Cardiac muscle cell (in vitro differentiated cells and primary cell): ENCODE results near the gene GALNS. TPM values are rescaled to one million over a fixed set of nuclear protein-coding genes. Genes with fewer than 3 reads are reported as not detected.

Source experiments
- DNase-seq, 2 donors: peaks; one replicate each; pipeline versions ENCODE4 v3.0.0 to v3.0.0-alpha.2; 2010 to 2017; ENCODE audit warnings: low read depth in 1 of 2, low spot score in 1 of 2
- H3K27ac ChIP-seq: fragments of 200-600 bp; sonication (generic); 2 replicates; pipeline ENCODE4 v1.5.1; 2016
- H3K27me3 ChIP-seq: fragments of 200-600 bp; sonication (generic); 2 replicates; pipeline ENCODE4 v1.6.0; 2016; ENCODE audit warnings: control low read depth
- H3K36me3 ChIP-seq: fragments of 200-600 bp; sonication (generic); 2 replicates; pipeline ENCODE4 v1.5.1; 2016; ENCODE audit warnings: control low read depth
- H3K4me1 ChIP-seq: fragments of 200-600 bp; sonication (generic); 2 replicates; pipeline ENCODE4 v1.8.1; 2017; ENCODE audit warnings: low read depth, mild to moderate bottlenecking, mixed run types
- H3K4me3 ChIP-seq: fragments of 200-600 bp; sonication (generic); 2 replicates; pipeline ENCODE4 v1.5.1; 2016; ENCODE audit warnings: mild to moderate bottlenecking
- H3K9me3 ChIP-seq: fragments of 200-600 bp; sonication (generic); 2 replicates; pipeline ENCODE4 v1.5.1; 2017; ENCODE audit warnings: low read depth, mild to moderate bottlenecking, control low read depth
- CTCF ChIP-seq: IDR thresholded peaks from 2 replicates; pipeline ENCODE4 v1.5.1; 2012; ENCODE audit warnings: low read depth, mild to moderate bottlenecking, low read length
- polyA plus RNA-seq: library from polyadenylated mRNA; unstranded; fragments of >200 nt; fragmentation: Nextera tagmentation; extraction: Ambion mirVana; gene quantifications from 2 replicates; pipeline ENCODE4 v1.2.1, GENCODE V29; 2016
- total RNA-seq: library from RNA; depleted of rRNA; stranded (reverse); fragments of >200 nt; gene quantifications from 2 replicates; pipeline ENCODE4 v1.2.3, GENCODE V29; 2016

Gene GALNS
- total and polyA plus RNA-seq, 2 experiments from 2014 or later = 28.3 to 31.0 TPM

- H3K9me3 ChIP-seq = no peaks in the 10 kb centered on the region
- peaks cover 9% of the 10 kb centered on the region for H3K4me1 ChIP-seq
- no peak overlapping the region for H3K27ac ChIP-seq
- no peak for DNase-seq
- H3K27me3 ChIP-seq = no peaks in the 10 kb centered on the region
- no peak for TF ChIP-seq CTCF
- no peak overlapping the region for H3K4me3 ChIP-seq
- H3K36me3 ChIP-seq = peaks cover 6% of the 10 kb centered on the region
Measured at GRCh38 chr16:88813269-88814143, 43.2 kb downstream of the GALNS start.

- H3K27ac ChIP-seq = peak overlapping the region; percentile 84
Measured at GRCh38 chr16:88812513-88813268, 44.1 kb downstream of the GALNS start.

GRCh38 chr16:88811769-88812512 is 44.8 kb downstream of the GALNS start, which contains the start of gene APRT:
Gene APRT, minus strand, starts transcription at chr16:88811928. Its CDS starts 29 bp downstream, at chr16:88811899.
- DNase-seq = peak; percentile 94 to 97
- Histone ChIP-seq H3K4me1 (peaks cover 9% of the 10 kb centered on the region), H3K4me3 (peak within 1 kb of the TSS; percentile 67), H3K27ac (peak within 1 kb of the TSS; percentile 84), H3K27me3 (no peaks in the 10 kb centered on the region), H3K9me3 (no peaks in the 10 kb centered on the region), H3K36me3 (peaks cover 6% of the 10 kb centered on the region)
- TF ChIP-seq CTCF = peak; percentile 31

More at GRCh38 chr16:88812513-88813268, 44.1 kb downstream of the GALNS start:
- no peaks in the 10 kb centered on the region for H3K9me3 ChIP-seq
- peak in 1 of 2 donors; percentile 65 for DNase-seq
- H3K4me1 ChIP-seq = peaks cover 9% of the 10 kb centered on the region
- peaks cover 6% of the 10 kb centered on the region for H3K36me3 ChIP-seq
- peak overlapping the region; percentile 67 for H3K4me3 ChIP-seq
- no peak for TF ChIP-seq CTCF
- H3K27me3 ChIP-seq = no peaks in the 10 kb centered on the region

GRCh38 chr16:88810912-88811768 is 45.6 kb downstream of the GALNS start:
- Histone ChIP-seq H3K4me3 (peak overlapping the region; percentile 67), H3K9me3 (no peaks in the 10 kb centered on the region), H3K4me1 (peaks cover 9% of the 10 kb centered on the region), H3K27ac (peak overlapping the region; percentile 79), H3K36me3 (peaks cover 10% of the 10 kb centered on the region), H3K27me3 (no peaks in the 10 kb centered on the region)
- no peak for TF ChIP-seq CTCF
- DNase-seq = peak; percentile 83 to 88
